GM19438 (cell line): Measurements from ENCODE around the gene NT5M.
"Not testable (repeated sequence)": the region's sequence is repeated elsewhere in the genome, so short reads cannot be mapped to it uniquely, and the experiment has no call there.

Experiments used
- ATAC-seq: cut with Tn5 transposase; IDR thresholded peaks from one replicate; pipeline ENCODE4 v1.9.1; 2021; ENCODE audit warnings: low read depth; ENCODE audit not compliant: unreplicated experiment

The NT5M gene

GRCh38 chr17:17300624-17301568, 2.3 kb upstream of the NT5M start:
- no peak for ATAC-seq

DNA sequence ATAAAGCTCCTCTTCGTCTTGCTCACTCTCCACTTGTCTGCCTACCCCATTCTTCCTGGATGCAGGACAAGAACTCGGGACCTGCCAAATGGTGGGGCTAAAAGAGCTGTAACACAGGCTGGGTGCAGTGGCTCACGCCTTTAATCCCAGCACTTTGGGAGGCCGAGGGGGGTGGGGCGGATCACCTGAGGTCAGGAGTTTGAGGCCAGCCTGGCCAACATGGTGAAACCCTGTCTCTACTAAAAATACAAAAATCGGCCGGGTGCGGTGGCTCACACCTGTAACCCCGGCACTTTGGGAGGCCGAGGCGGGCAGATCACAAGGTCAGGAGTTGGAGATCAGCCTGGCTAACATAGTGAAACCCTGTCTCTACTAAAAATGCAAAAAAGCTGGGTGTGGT, 1.5 kb upstream of the NT5M start:
- ATAC-seq: not testable (repeated sequence)

DNA sequence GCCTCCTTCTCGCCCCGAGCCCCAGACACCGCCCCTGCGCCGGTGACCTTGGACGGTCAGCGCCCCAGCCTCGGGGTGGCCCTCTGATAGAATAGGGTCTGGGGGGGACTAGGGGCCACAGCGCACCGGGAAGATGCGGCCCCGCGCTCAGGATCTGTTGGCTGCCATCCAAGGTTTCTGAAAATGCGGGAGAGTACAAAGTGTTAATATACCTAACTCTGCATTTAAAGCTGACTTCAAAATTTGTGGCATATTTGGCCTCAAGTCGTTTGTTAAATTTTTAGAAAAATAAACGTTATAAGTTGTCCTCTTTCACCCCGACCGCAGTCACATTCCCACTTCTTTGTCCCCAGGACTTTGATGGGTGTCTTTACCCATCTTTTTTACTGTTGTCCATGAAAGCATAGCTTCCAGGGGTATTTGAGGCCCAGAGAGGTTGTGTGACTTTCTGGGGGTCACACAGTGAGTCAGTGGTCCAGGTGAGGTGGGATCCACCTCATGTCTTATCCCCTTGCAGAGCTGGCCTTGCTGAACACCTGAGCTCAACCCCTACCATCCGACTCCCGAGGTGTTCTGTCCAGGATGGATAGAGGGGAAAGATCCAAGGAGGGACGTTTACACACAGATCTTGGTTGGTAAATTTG, 796 bp downstream of the NT5M start:
- ATAC-seq: no peak

DNA sequence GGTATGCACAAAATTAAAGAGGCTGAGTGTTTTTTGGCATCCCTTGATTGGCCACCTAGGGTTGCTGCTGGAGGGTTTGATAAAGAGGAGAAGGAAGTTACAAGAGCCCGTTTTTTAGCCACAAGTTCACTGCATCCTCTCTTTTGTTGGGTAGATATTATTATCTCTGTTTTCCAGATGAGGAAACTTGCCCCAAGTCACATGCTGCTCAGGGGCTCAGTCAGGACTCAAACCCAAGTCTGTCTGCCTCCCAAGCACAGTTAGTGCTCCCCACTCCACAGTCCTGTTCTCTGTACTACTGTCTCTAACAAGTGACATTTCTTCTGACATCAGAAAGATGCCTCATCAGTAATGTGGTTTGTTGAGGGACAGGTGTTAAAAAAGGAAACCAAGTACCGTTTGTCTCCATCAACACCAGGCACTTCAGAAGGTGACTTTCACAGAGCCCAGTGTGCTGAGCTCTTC, 1.4 kb downstream of the NT5M start:
- ATAC-seq: no peak

DNA sequence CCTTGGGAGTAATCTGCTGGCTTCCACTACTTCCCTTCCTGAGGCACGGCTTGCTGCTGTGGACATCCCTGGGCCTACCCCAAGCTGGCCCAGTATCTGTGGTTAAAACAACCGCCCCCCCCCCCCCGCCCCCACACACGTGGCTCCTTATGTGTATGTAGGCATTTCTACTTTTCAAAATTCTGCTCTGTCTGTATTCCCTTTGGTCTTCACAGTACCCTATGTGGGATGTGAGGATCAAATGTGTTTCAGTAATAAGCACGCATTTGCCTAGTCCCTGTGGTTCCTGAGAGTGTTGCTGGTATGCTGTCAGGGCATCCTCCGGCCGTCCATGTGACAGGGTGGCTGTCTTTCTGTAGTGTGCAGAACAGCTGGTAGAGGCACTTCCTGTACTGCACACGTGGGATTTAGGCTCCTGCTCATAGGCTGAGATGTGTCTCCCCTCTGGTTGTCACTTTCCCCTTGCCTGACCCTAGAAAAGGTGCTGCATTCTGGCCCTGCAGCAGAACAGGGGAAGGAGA, 2.2 kb downstream of the NT5M start:
- peak; percentile 57 for ATAC-seq

DNA sequence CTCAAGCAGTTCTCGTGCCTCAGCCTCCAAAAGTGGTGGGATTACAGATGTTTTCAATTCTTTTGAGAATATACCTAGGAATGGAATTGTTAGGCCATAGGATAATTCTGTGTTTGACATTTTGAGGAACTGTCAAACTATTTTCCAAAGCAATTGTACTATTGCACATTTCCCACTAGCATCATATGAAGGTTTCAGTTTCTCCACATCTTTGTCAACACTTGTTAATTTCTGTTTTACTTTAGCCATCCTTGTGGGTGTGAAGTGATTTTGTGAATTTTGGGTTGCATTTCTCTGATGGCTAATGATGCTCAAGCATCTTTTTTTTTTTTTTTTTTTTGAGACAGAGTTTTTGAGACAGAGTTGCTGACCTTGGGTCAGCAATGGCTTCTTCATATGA, 6.2 kb downstream of the NT5M start:
- ATAC-seq: no peak

DNA sequence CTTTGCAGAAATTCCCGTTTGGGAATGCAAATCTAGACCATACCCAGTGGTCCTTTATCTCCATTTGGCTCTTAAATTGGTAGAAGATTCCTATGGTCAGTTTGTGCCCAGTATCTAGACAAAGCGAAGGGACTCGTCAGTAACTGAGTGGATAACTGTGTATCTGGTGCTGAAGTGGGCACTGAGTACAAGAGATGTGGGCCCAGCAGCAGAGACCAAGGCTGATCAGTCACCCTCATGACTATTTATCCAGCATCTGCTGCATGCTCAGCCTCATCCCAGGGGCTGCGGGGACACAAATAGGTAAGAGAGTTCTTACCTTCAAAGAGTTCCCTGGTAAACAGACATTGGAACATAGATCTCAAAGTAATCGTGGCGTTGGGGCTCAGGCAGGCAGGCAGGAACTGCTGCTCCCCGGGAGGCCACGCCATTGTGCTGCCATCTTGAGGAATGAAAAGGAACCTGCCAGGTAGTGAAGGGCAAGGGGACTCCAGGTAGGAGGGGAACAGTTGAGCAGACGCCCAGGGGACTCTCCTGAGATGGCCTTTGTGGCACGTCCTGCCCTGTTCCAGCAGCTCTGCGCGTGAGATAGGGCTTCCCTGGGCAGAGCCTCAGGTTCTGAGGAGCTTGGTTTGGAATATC, 10.3 kb downstream of the NT5M start:
- no peak for ATAC-seq

GRCh38 chr17:17314501-17315071, 11.4 kb downstream of the NT5M start:
- ATAC-seq: no peak

- no peak for ATAC-seq
These were observed 12.1 kb downstream of the NT5M start for GRCh38 chr17:17315142-17315821.

DNA sequence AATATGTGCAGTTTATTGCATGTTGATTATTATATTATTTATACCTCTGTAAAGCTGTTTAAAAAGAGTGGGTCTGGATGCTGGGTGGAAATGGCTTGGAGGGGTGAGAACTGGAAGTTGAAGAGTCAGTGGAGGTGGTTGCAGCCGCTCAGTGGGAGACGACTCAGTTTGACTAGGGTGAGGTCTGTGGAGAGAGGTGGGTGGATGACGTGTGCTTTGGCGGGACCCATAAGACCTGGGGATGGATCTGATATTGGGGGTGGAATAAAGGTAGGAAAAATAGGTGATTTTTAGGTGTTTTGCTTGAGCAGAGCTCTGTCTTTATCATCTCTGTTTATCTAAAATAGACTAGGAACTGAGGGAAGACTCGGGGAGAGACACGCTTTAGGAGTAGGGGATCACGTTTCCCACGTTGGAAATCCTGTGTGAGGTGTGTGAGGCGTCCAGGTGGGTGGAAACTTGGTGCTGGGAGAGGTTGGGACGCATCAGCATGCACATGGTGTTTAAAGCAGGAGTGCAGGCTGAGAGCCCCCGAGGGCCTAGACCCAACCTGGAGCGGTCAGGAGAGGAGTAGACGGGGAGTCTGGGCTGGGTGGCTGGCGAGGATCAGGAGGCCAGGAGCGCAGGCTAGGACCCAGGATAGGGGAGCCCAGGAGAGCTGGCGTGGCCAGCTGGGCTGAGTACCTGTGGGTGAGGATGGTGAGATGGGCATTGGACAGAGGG, 17.2 kb downstream of the NT5M start:
- no peak for ATAC-seq

DNA sequence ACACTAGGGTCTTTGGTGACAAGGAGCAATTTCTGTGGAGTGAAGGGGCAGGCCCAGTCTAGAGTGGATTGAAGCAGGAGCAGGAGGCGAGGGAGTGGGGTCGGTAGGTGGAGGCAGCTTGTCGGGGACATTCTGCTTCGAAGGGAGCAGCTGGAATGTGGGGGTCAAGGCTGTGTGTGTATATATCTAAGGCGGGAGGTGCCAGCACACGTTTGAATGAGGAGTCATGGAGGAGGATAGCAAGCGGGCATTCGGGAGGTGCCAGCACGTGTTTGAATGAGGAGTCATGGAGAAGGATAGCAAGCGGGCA, 17.7 kb downstream of the NT5M start:
- ATAC-seq: no peak

DNA sequence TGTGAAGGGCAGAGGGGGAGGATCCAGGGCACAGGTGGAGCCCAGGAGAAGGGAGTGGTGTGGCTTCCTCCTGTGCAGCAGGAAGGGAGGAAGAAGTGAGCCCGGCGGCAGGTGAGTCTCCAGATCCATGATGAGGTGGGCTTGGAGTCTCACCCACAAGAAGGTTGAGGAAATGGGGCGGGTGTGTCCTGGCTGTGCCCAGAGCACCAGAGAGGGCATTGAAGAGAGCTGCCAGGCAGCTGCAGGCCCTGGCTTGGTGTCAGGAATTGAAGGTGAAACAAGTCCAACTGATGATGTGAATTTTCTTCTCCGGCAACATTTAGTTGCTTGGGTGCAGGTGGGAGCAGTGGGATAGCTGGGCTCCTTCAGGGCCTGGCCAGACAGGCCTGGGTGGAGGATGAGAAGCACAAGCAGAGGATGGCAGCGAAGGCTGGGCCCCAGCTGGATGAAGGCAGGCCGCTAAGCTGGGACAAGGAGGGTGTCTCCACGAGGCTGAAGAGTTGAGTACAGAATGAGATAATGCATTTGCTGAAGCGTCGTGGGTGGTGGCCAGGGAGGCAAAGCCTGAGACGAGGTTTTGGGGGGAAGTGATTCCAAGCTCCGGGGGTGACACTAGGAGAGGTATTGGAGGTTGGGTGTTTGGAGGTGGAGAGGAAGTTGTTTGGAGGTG, 18.3 kb downstream of the NT5M start:
- no peak for ATAC-seq

GRCh38 chr17:17322516-17323510, 19.6 kb downstream of the NT5M start:
- ATAC-seq: no peak

- no peak for ATAC-seq
These were observed 21.4 kb downstream of the NT5M start for GRCh38 chr17:17324616-17325015.

DNA sequence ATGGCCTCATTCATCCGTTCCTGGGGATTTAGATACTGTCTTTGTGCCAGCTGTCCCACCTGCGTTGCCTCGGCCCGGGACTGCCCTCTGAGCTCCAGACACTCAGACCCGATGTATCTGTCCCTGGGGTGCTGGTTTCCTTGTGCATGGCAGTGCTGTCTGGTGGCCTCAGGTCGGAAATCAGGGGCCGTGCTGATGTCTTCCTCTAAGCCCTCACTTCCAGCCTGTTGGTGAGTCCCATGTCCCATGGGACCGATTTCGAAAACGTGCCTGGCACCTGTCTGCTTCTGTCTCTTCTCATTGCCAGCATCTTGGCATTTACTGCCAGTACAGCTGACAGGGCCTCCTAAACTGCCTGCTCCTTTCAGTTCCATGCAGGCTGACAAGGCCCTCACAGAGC, 22.1 kb downstream of the NT5M start:
- ATAC-seq: no peak

GRCh38 chr17:17325816-17326215, 22.6 kb downstream of the NT5M start:
- ATAC-seq: no peak

GRCh38 chr17:17326275-17326875, 23.2 kb downstream of the NT5M start:
- no peak for ATAC-seq

DNA sequence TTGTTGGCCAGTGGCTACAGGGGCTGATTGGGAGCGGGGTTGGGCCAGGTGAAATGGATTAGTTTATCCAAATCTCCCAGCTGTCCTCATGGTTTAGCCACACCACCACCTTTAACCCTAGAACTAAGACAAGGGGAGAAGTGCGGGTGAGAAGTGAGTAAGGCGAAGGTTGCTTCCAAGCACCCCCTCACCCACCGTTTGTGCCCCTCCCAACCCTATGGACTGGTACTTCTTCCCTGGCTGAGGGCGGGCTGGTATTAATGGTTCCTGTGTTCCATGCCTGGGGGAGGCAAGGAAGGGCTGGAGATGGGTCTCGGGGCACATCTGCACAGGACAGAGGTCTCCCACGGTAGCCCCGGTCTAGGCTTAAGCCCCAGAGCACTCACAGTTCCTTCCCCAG, 25.1 kb downstream of the NT5M start:
- no peak for ATAC-seq
